Esophagus squamous epithelium (tissue), 4 donors: Measurements from ENCODE around the gene SDK2.

Source experiments
- POLR2A ChIP-seq, 4 donors: fragments of 450-650 bp; IDR thresholded peaks; one replicate each; pipeline ENCODE4 v1.6.1; 2017; ENCODE audit warnings: antibody characterized with exemption in 4 of 4, mild to moderate bottlenecking in 4 of 4, moderate library complexity in 3 of 4
- TF ChIP-seq, protein P1 (sequence below), 6 experiments: fragments of 450-650 bp in 4 of 6; fragments of 200-600 bp in 2 of 6; sonication (generic) in 2 of 6; IDR thresholded peaks; one replicate each; pipeline ENCODE4 v1.5.1; 2016 to 2019; ENCODE audit warnings: antibody characterized with exemption in 6 of 6, mild to moderate bottlenecking in 4 of 6, moderate library complexity in 4 of 6

DNA sequence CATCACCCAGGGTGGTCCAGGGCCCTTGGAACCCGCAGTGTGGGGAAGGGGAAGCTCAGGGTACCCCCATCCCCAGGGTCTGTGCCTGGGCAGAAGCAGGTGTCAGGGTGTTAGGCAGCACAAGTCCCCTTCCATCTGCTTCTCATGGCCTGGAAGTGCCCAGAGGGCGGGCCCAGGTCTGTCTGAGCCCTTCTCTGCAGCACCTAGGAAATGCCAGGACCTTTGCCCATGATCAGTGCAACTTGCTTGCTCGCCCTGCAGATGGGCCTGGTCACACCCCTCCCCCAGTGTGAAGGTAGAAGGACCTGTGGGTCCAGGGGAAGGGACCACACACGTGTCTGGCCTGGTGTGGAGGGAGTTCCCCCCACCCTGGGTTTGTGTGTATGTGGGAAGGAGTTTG, 174.9 kb downstream of the SDK2 start:
- TF ChIP-seq, protein P1, sequence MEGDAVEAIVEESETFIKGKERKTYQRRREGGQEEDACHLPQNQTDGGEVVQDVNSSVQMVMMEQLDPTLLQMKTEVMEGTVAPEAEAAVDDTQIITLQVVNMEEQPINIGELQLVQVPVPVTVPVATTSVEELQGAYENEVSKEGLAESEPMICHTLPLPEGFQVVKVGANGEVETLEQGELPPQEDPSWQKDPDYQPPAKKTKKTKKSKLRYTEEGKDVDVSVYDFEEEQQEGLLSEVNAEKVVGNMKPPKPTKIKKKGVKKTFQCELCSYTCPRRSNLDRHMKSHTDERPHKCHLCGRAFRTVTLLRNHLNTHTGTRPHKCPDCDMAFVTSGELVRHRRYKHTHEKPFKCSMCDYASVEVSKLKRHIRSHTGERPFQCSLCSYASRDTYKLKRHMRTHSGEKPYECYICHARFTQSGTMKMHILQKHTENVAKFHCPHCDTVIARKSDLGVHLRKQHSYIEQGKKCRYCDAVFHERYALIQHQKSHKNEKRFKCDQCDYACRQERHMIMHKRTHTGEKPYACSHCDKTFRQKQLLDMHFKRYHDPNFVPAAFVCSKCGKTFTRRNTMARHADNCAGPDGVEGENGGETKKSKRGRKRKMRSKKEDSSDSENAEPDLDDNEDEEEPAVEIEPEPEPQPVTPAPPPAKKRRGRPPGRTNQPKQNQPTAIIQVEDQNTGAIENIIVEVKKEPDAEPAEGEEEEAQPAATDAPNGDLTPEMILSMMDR (IDR thresholded peaks at IDR 0.05): no peak
- no peak for TF ChIP-seq POLR2A (IDR thresholded peaks at IDR 0.05)
